ENCODE data around the gene IMPA2.

IMPA2 gene

GRCh38 chr18:11994703-11995444, 13.6 kb downstream of the IMPA2 start:
- H3K9me3 ChIP-seq (ENCODE audit: insufficient read depth, low read depth, low read length), result no peaks in the 10 kb centered on the region
- no peak overlapping the region for H3K9ac ChIP-seq (ENCODE audit: low read depth, low read length, poor library complexity, severe bottlenecking)
- H3K4me2 ChIP-seq (ENCODE audit: low read depth, low read length, poor library complexity, severe bottlenecking), result peak overlapping the region; percentile 75
- H3K79me2 ChIP-seq (ENCODE audit: insufficient read depth, low read length), result no peaks in the 10 kb centered on the region
- TF ChIP-seq EZH2phosphoT487 (IDR thresholded peaks at IDR 0.05; ENCODE audit: borderline replicate concordance) (no peak), CTCF (conservative IDR thresholded peaks at IDR 0.05; ENCODE audit: low read length) (no peak)
- no peaks in the 10 kb centered on the region for H4K20me1 ChIP-seq (ENCODE audit: insufficient read depth, low read length, poor library complexity, severe bottlenecking)
- no peaks in the 10 kb centered on the region for H3K36me3 ChIP-seq (ENCODE audit: insufficient read depth, low read length)
- H3K27me3 ChIP-seq (ENCODE audit: insufficient read depth, low read length, poor library complexity, severe bottlenecking), result no peaks in the 10 kb centered on the region
- no peaks in the 10 kb centered on the region for H3F3A ChIP-seq (ENCODE audit: low read depth)
- H3K9me2 ChIP-seq (replicated peaks; ENCODE audit: low read depth, low read length), result no peaks in the 10 kb centered on the region
- H2AFZ ChIP-seq (ENCODE audit: low read length), result peak overlapping the region; percentile 96; the same call in 1 of the 2 replicates
- no peak overlapping the region for H3K4me3 ChIP-seq (ENCODE audit: low read length, poor library complexity, severe bottlenecking)
- H3K4me1 ChIP-seq (ENCODE audit: insufficient read depth, low read length, poor library complexity, severe bottlenecking), result peaks cover 7% of the 10 kb centered on the region

DNA sequence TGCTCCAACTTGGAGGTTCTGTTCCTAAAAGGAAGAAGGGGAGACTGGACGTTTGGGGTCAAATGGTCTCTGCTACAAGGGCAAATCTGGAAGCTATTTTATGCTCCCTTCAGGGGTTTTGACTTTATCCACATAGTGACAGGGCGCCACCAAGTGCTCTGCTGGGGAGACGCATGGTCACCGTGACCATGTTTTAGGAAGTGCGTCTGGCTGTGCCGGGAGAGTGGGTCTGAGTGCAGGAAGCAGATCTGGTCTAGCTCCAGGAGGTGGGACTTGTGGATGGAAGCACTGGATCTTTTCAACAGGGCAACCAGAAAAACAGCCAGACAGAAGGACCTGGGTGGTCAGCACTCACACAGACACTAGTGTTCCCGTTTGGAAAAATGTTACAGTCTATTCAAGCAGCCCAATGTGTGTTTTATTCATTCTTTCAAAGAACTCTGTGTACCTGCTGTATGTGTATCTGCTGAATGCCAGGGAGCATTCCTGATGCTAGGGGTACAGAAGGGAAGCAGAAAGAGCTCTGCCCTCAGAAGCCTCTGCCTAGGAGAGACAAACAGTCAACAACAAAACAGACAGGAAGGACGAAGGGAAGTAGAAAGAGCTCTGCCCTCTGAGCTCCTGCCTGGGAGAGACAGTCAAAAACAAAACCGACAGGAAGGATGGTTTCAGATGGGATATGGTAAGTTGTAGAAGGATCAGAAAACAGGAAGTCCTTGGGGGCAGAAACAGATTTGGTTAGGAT, 14.3 kb downstream of the IMPA2 start:
- Histone ChIP-seq H3K4me1 (ENCODE audit: insufficient read depth, low read length, poor library complexity, severe bottlenecking) (peaks cover 7% of the 10 kb centered on the region), H3K27me3 (ENCODE audit: insufficient read depth, low read length, poor library complexity, severe bottlenecking) (no peaks in the 10 kb centered on the region), H4K20me1 (ENCODE audit: insufficient read depth, low read length, poor library complexity, severe bottlenecking) (no peaks in the 10 kb centered on the region), H3K9me3 (ENCODE audit: insufficient read depth, low read depth, low read length) (no peaks in the 10 kb centered on the region), H3K36me3 (ENCODE audit: insufficient read depth, low read length) (no peaks in the 10 kb centered on the region), H3K4me3 (ENCODE audit: low read length, poor library complexity, severe bottlenecking) (peak overlapping the region; percentile 57), H3K4me2 (ENCODE audit: low read depth, low read length, poor library complexity, severe bottlenecking) (peak overlapping the region; percentile 75), H3K9ac (ENCODE audit: low read depth, low read length, poor library complexity, severe bottlenecking) (peak overlapping the region; percentile 30), H3K79me2 (ENCODE audit: insufficient read depth, low read length) (no peaks in the 10 kb centered on the region), H3F3A (ENCODE audit: low read depth) (no peaks in the 10 kb centered on the region), H3K9me2 (replicated peaks; ENCODE audit: low read depth, low read length) (no peaks in the 10 kb centered on the region), H2AFZ (ENCODE audit: low read length) (peak overlapping the region; percentile 96)
- TF ChIP-seq EZH2phosphoT487 (IDR thresholded peaks at IDR 0.05; ENCODE audit: borderline replicate concordance) (no peak), CTCF (conservative IDR thresholded peaks at IDR 0.05; ENCODE audit: low read length) (peak; percentile 93)

- H3K4me1 ChIP-seq (ENCODE audit: insufficient read depth, low read length, poor library complexity, severe bottlenecking), result peaks cover 7% of the 10 kb centered on the region
- H3K36me3 ChIP-seq (ENCODE audit: insufficient read depth, low read length), result no peaks in the 10 kb centered on the region
These were observed 15.0 kb downstream of the IMPA2 start for GRCh38 chr18:11996190-11996754.

More at GRCh38 chr18:11996190-11996754, 15.0 kb downstream of the IMPA2 start:
- no peaks in the 10 kb centered on the region for H3K9me2 ChIP-seq (replicated peaks; ENCODE audit: low read depth, low read length)
- H3K27me3 ChIP-seq (ENCODE audit: insufficient read depth, low read length, poor library complexity, severe bottlenecking), result no peaks in the 10 kb centered on the region
- H3K79me2 ChIP-seq (ENCODE audit: insufficient read depth, low read length), result no peaks in the 10 kb centered on the region
- no peaks in the 10 kb centered on the region for H3F3A ChIP-seq (ENCODE audit: low read depth)
- TF ChIP-seq EZH2phosphoT487 (IDR thresholded peaks at IDR 0.05; ENCODE audit: borderline replicate concordance) (no peak), CTCF (conservative IDR thresholded peaks at IDR 0.05; ENCODE audit: low read length) (no peak)
- peak overlapping the region; percentile 75 for H3K4me2 ChIP-seq (ENCODE audit: low read depth, low read length, poor library complexity, severe bottlenecking)
- peak overlapping the region; percentile 30 for H3K9ac ChIP-seq (ENCODE audit: low read depth, low read length, poor library complexity, severe bottlenecking)
- H3K9me3 ChIP-seq (ENCODE audit: insufficient read depth, low read depth, low read length), result no peaks in the 10 kb centered on the region
- H2AFZ ChIP-seq (ENCODE audit: low read length), result peak overlapping the region; percentile 96
- H4K20me1 ChIP-seq (ENCODE audit: insufficient read depth, low read length, poor library complexity, severe bottlenecking), result no peaks in the 10 kb centered on the region
- H3K4me3 ChIP-seq (ENCODE audit: low read length, poor library complexity, severe bottlenecking), result peak overlapping the region; percentile 57
